K562 (cell line): Measurements from ENCODE around the gene PRKAG1. TPM values are rescaled to one million over a fixed set of nuclear protein-coding genes. Genes with fewer than 3 reads are reported as not detected.
A peak's percentile ranks its signal among the peaks of the same experiment; 100 is the strongest.

Experiments
- CBFB ChIP-seq: sonication (generic); formaldehyde crosslinking; IDR thresholded peaks from 2 replicates; pipeline ENCODE4 v1.4.0; 2020; ENCODE audit warnings: mild to moderate bottlenecking, missing genetic modification reagents
- CTBP1 ChIP-seq: fragments of 450-650 bp; IDR thresholded peaks from 2 replicates; pipeline ENCODE4 v1.6.1; 2016; ENCODE audit warnings: borderline replicate concordance
- DNMT1 ChIP-seq: fragments of 450-650 bp; IDR thresholded peaks from 2 replicates; pipeline ENCODE4 v1.6.1; 2016; ENCODE audit warnings: antibody characterized with exemption, mild to moderate bottlenecking
- E2F3 ChIP-seq: fragments of 250-450 bp; sonication (Bioruptor Pico); IDR thresholded peaks from 2 replicates; pipeline ENCODE4 v1.4.0; 2020; ENCODE audit warnings: mild to moderate bottlenecking
- FOXP1 ChIP-seq: sonication (generic); formaldehyde crosslinking; IDR thresholded peaks from 2 replicates; pipeline ENCODE4 v1.8.0; 2022; ENCODE audit warnings: mild to moderate bottlenecking, missing genetic modification reagents
- HDAC1 ChIP-seq, 2 experiments: fragments of 450-650 bp; IDR thresholded peaks; 2 replicates each; pipeline ENCODE4 v1.6.1; 2016 to 2017; ENCODE audit warnings: inconsistent platforms in 1 of 2, mild to moderate bottlenecking in 1 of 2, moderate library complexity in 1 of 2
- HDAC2 ChIP-seq: fragments of 450-650 bp; IDR thresholded peaks from 2 replicates; pipeline ENCODE4 v1.6.1; 2016; ENCODE audit warnings: mild to moderate bottlenecking
- HMBOX1 ChIP-seq: sonication (generic); IDR thresholded peaks from 2 replicates; pipeline ENCODE4 v1.6.1; 2016
- HNRNPUL1 ChIP-seq: fragments of 200-400 bp; formaldehyde crosslinking; IDR thresholded peaks from 2 replicates; pipeline ENCODE4 v1.6.1; 2017; ENCODE audit warnings: low read length
- KDM1A ChIP-seq, 2 experiments: fragments of 450-650 bp; IDR thresholded peaks; 2 replicates each; pipeline ENCODE4 v1.6.1; 2016; ENCODE audit warnings: mild to moderate bottlenecking in 2 of 2
- MXI1 ChIP-seq: IDR thresholded peaks from 2 replicates; pipeline ENCODE4 v1.6.1; 2011; ENCODE audit warnings: low read depth, mild to moderate bottlenecking, improper control_type of control experiment, low read length
- NKRF ChIP-seq: fragments of 450-650 bp; IDR thresholded peaks from 2 replicates; pipeline ENCODE4 v1.6.1; 2016; ENCODE audit warnings: borderline replicate concordance
- POLR2A ChIP-seq: fragments of 450-650 bp; conservative IDR thresholded peaks from 2 replicates; pipeline ENCODE4 v1.6.1; 2016
- POLR2AphosphoS5 ChIP-seq: IDR thresholded peaks from 2 replicates; pipeline ENCODE4 v1.6.1; 2011; ENCODE audit warnings: mild to moderate bottlenecking, low read depth, low read length, moderate library complexity; ENCODE audit not compliant: control insufficient read depth, insufficient read depth
- RB1 ChIP-seq: fragments of 450-650 bp; IDR thresholded peaks from 2 replicates; pipeline ENCODE4 v1.6.1; 2017; ENCODE audit warnings: low read depth, mild to moderate bottlenecking
- SAP30 ChIP-seq: fragments of 200-600 bp; sonication (generic); IDR thresholded peaks from 2 replicates; pipeline ENCODE4 v1.6.1; 2012; ENCODE audit warnings: borderline replicate concordance, low read depth, mild to moderate bottlenecking, moderate library complexity, low read length, control low read depth, inconsistent platforms; ENCODE audit not compliant: insufficient read depth, poor library complexity, severe bottlenecking
- SNAPC5 ChIP-seq: fragments of 250-450 bp; sonication (Bioruptor Pico); IDR thresholded peaks from 2 replicates; pipeline ENCODE4 v1.8.0; 2021; ENCODE audit warnings: moderate library complexity, mild to moderate bottlenecking, inconsistent platforms
- SNIP1 ChIP-seq: fragments of 450-650 bp; IDR thresholded peaks from 2 replicates; pipeline ENCODE4 v1.7.1; 2017; ENCODE audit warnings: low read depth, mild to moderate bottlenecking
- SPI1 ChIP-seq: IDR thresholded peaks from 2 replicates; pipeline ENCODE4 v1.6.1; 2011; ENCODE audit warnings: low read depth, low read length, control low read depth, borderline replicate concordance
- YY1 ChIP-seq, 3 experiments: IDR thresholded peaks; 2 replicates each; pipeline ENCODE4 v1.6.1; 2011; ENCODE audit warnings: low read length in 2 of 3, mild to moderate bottlenecking in 2 of 3, moderate library complexity in 2 of 3, borderline replicate concordance in 1 of 3, control low read depth in 1 of 3, low read depth in 1 of 3; ENCODE audit not compliant: insufficient read depth in 3 of 3, insufficient replicate concordance in 2 of 3, control insufficient read depth in 1 of 3, insufficient read length in 1 of 3; ENCODE audit errors: extremely low read depth in 1 of 3
- ZEB2 ChIP-seq: fragments of 450-650 bp; IDR thresholded peaks from 2 replicates; pipeline ENCODE4 v1.6.1; 2016
- ZNF121 ChIP-seq: sonication (generic); formaldehyde crosslinking; conservative IDR thresholded peaks from 2 replicates; pipeline ENCODE4 v1.8.0; 2022; ENCODE audit warnings: missing genetic modification reagents
- ZNF140 ChIP-seq: fragments of 250-450 bp; sonication (Bioruptor Pico); IDR thresholded peaks from 2 replicates; pipeline ENCODE4 v1.8.0; 2021; ENCODE audit warnings: moderate library complexity, mild to moderate bottlenecking, inconsistent platforms
- ZNF57 ChIP-seq: fragments of 450-650 bp; formaldehyde crosslinking; IDR thresholded peaks from 2 replicates; pipeline ENCODE4 v1.4.0; 2020; ENCODE audit warnings: mild to moderate bottlenecking, moderate library complexity
- polyA plus RNA-seq, 8 experiments: library from polyadenylated mRNA; depleted of rRNA in 4 of 8; stranded (reverse) in 5 of 8; unstranded in 3 of 8; fragments of >200 nt; fragmentation: Nextera tagmentation in 2 of 8; fragmentation: Illumina TruSeq in 1 of 8; extraction: Ambion mirVana in 2 of 8; extraction: Trizol in 1 of 8; gene quantifications; 2 replicates each; pipeline versions ENCODE4 v1.2.1 to v1.2.3, GENCODE V29; 2011 to 2014; ENCODE audit warnings: inconsistent platforms in 1 of 8, missing spikeins in 1 of 8
- total RNA-seq, 7 experiments: library from RNA; depleted of rRNA in 6 of 7; stranded (reverse); fragments of >200 nt in 6 of 7; fragmentation: Illumina TruSeq in 2 of 7; extraction: Trizol in 2 of 7; gene quantifications; 2 replicates each; pipeline versions ENCODE4 v1.2.1 to v1.2.3, GENCODE V29; 2011 to 2021; ENCODE audit warnings: low replicate concordance in 1 of 7

The PRKAG1 gene
- total and polyA plus RNA-seq, 9 of the 15 experiments (the other 6 are each of a cell fraction or from before 2014, with no cell fraction given): 51.1 to 126 (median 79.1) TPM

- no peak for TF ChIP-seq RB1
- no peak for TF ChIP-seq SNAPC5 (CRISPR knock-in tag)
- TF ChIP-seq FOXP1 (CRISPR knock-in tag): peak; percentile 54; the same call in 1 of the 2 replicates
- peak; percentile 62 for TF ChIP-seq HDAC2
- TF ChIP-seq POLR2A: peak; percentile 85
- TF ChIP-seq HDAC1 (IDR thresholded peaks at IDR 0.05): peak in 1 of 2 experiments; percentile 91; a peak in 2 of 4 replicates
- TF ChIP-seq SAP30: peak; percentile 90
- TF ChIP-seq SNIP1: no peak
- TF ChIP-seq POLR2AphosphoS5: peak; percentile 20; the same call in 1 of the 2 replicates
- no peak for TF ChIP-seq ZNF140
- no peak for TF ChIP-seq DNMT1
- TF ChIP-seq NKRF: peak; percentile 63
- TF ChIP-seq HMBOX1: peak; percentile 82
- peak; percentile 89 for TF ChIP-seq MXI1
- peak; percentile 70; the same call in 1 of the 2 replicates for TF ChIP-seq ZEB2
- TF ChIP-seq KDM1A (IDR thresholded peaks at IDR 0.05): no peak
- no peak for TF ChIP-seq ZNF57
- TF ChIP-seq CBFB: no peak
- peak in 1 of 3 experiments; percentile 8 for TF ChIP-seq YY1 (IDR thresholded peaks at IDR 0.05; ENCODE audit: borderline replicate concordance in 1 of 3, control insufficient read depth in 1 of 3, extremely low read depth in 1 of 3, insufficient read depth in 3 of 3, insufficient read length in 1 of 3, insufficient replicate concordance in 2 of 3, low read depth in 1 of 3, low read length in 2 of 3)
- no peak for TF ChIP-seq E2F3
- TF ChIP-seq HNRNPUL1: no peak
- peak; percentile 11; the same call in 1 of the 2 replicates for TF ChIP-seq CTBP1
- peak; percentile 24; the same call in 1 of the 2 replicates for TF ChIP-seq SPI1
- no peak for TF ChIP-seq ZNF121 (CRISPR knock-in tag)
Measured at GRCh38 chr12:48957141-48958048, 61.2 kb downstream of the PRKAG1 start, which contains the start of gene ARF3 (continued).
